Fibroblast of the conjunctiva (primary cell): ENCODE data around the gene PRKG1.
"Not testable (repeated sequence)": the region's sequence is repeated elsewhere in the genome, so short reads cannot be mapped to it uniquely, and the experiment has no call there.

Experiments used
- DNase-seq: peaks from one replicate; pipeline ENCODE4 v3.0.0-alpha.2; 2010; ENCODE audit warnings: low read depth

The PRKG1 gene

GRCh38 chr10:51171946-51172345, 97.7 kb downstream of the PRKG1 start:
- no peak for DNase-seq

- DNase-seq, result peak; percentile 46
Observed at GRCh38 chr10:51176976-51177695, 102.8 kb downstream of the PRKG1 start.

DNA sequence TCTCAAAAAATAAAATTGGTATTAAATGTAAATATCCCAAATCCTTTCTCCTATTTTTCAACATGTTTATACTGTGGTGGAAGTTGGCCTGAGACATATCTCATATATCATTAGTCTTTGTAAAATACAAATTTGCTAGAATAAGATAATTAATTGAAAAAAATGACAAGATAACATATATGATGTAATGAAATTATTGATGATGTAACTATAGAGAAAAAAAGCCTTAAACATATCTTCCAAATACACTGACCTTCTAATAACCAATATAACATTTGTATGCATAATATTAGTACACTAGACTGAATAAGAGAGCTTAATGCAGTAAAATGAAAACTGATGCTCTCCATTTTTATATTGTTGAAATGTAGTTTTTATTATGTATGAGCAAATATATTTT, 104.3 kb downstream of the PRKG1 start:
- DNase-seq, result no peak

GRCh38 chr10:51180141-51180540, 105.9 kb downstream of the PRKG1 start:
- DNase-seq, result no peak

DNA sequence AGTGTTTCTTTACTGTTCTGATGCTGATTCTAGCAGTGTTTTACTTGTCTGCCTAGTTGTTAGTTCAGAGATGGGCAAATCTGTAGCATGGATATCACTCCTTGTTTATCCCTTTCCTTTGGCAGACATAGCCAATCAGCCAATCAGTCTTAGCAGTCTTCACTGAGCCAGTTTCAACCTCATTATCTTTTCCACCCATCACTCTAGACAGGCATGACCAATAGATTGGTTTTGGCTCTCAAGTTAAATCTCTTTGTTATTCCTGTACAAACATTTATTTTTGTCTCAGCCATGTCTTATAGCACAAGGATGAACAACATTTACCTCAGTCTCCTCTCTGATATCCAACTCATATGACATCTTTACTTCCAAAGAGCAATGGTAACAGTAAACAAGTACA, 109.5 kb downstream of the PRKG1 start:
- DNase-seq, result no peak

GRCh38 chr10:51186361-51186760, 112.1 kb downstream of the PRKG1 start:
- DNase-seq, result no peak

GRCh38 chr10:51188008-51188407, 113.7 kb downstream of the PRKG1 start:
- DNase-seq, result no peak

GRCh38 chr10:51188866-51189265, 114.6 kb downstream of the PRKG1 start:
- no peak for DNase-seq

GRCh38 chr10:51196508-51197175, 122.4 kb downstream of the PRKG1 start:
- DNase-seq, result no peak

GRCh38 chr10:51198170-51198569, 123.9 kb downstream of the PRKG1 start:
- DNase-seq, result no peak

- DNase-seq, result no peak
Observed at GRCh38 chr10:51201947-51202346, 127.7 kb downstream of the PRKG1 start.

GRCh38 chr10:51203359-51203758, 129.1 kb downstream of the PRKG1 start:
- no peak for DNase-seq

- no peak for DNase-seq
Observed at GRCh38 chr10:51204066-51204465, 129.8 kb downstream of the PRKG1 start.

- no peak for DNase-seq
Observed at GRCh38 chr10:51204701-51205100, 130.4 kb downstream of the PRKG1 start.

- no peak for DNase-seq
Observed at GRCh38 chr10:51206500-51206899, 132.2 kb downstream of the PRKG1 start.

GRCh38 chr10:51212937-51213336, 138.7 kb downstream of the PRKG1 start:
- DNase-seq, result not testable (repeated sequence)

DNA sequence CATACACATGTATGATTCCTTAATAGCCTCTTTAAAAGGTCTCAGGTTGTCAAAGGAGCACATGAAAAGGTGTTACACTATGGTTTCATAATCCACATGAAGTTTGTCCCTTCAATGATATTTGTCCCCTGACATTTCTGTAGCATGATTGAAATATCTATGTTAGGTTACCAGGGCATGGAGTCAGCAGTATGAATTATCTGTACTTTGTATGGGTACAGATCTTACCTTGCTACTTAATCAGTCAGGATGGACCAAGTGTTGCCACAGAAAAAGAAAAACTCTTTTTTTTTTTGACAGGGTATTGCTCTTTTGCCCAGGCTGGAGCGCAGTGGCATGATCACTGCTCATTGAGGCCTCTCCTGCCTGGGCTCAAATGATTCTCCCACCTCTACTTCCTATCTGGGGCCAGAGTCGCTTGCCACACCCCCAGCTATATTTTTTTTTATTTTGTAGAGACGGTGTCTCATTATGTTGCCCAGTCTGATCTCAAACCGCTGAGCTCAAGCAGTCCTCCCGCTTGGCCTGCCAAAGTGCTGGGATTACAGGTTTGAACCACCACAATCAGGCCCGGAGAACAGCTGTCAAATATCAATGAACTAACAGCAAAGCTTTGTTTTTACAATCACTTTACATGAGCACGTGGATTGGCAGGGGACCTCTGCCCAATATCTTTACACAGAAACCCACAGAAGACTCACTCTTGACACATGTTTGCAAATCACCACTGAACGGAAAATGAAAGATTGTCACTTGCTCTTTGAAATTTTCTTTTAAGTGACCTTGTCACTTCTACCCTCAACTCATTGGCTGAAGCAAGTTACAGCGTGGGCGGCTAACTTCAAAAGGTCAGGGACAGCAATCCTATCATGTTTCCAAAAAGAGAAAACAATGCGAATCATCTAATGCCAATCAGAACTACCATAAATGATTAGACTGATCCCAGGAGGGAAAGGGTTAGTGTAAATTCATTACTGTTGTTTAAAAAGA, 140.2 kb downstream of the PRKG1 start:
- DNase-seq, result no peak

DNA sequence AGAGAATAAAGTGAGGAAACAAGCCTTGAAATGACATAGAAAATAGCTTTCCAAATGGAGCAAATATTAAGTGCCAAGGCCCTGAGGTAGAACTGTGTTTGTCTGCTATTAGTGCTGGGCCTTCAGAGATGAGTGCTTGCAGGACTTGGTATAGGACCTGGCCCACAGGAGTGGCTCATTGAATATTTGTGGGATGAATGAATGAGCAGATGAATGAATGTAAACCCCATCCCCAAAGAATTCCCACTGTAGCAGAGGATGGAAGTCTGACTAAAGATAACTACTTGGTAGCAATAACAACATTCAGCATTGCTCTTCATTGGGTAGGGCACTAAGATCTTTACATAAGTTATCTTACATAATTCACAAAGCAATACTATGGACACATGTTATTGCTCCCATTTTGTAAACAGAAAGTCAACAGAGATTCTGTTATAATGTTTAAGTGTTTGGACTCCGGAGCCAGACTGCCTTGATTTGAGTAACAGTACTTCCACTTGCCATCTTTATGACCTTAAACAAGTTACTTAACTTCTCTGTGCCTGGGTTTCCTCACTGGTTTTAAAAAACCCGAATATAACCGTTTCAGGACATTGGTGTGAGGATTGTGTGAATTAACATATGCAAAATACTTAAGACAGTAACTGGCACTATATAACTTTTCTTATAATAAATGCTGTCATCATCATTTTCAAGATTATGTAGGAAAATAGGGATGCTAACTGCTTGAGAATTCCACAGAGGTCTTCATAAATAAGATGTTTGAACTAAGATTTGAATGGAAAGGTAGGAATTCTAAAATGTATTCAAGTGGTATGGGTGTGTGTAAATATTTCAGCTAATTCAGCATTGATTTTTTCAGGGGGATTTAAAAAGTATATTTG, 141.9 kb downstream of the PRKG1 start:
- DNase-seq, result no peak

DNA sequence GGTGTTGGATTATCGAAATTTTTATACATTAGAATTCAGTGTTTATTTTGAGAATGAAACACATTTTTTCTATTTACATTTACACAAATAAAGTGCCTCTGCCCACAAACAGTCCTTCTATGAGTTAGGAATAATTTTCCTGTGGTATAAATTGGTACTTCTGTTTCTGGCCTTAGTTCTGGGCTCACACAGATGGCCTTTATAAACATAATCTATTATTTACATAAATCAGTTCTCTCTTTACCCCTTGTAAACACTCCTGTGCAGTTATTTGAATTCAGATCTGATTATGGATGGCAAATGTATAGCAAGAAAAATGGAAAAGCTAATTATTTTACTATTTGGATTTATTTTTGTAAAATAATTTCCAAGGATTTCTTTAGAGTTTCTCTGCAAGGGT, 143.2 kb downstream of the PRKG1 start:
- no peak for DNase-seq

DNA sequence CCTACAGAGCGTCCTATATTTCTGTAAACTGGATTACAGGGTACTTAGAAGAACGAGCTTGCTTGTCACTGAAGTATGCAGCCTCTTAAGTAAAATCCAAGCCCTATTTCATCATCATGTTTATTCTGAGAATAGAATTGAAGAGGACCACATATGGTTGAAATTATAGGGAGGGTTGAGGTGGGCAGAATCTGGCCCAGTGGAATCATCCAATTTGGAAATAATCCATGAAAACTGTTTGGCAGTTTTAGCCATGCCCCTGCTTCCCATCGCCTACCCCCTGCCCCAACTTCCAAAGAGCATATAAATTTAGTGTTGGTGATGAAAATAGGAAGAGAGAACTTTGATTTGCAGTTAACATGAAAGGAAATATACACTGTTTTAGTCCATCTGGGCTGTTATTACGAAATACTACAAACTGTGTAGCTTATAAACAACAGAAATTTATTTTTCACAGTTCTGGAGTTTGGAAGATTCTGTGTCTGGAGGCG, 150.4 kb downstream of the PRKG1 start:
- DNase-seq, result peak; percentile 91
